SK-N-SH (cell line): ENCODE data around the gene NEK5.

Experiments used
- CTCF ChIP-seq: fragments of 200-600 bp; sonication (generic); IDR thresholded peaks from 2 replicates; pipeline ENCODE4 v1.6.1; 2017; ENCODE audit warnings: antibody characterized with exemption, mild to moderate bottlenecking, moderate library complexity
- EP300 ChIP-seq, 2 experiments: IDR thresholded peaks; 2 replicates each; pipeline versions ENCODE4 v1.4.0 to v1.6.1; 2012; ENCODE audit warnings: borderline replicate concordance in 1 of 2, low read depth in 1 of 2, low read length in 1 of 2
- FOXM1 ChIP-seq: IDR thresholded peaks from 2 replicates; pipeline ENCODE4 v1.4.0; 2012; ENCODE audit warnings: low read depth, mild to moderate bottlenecking
- GABPA ChIP-seq: IDR thresholded peaks from 2 replicates; pipeline ENCODE4 v1.4.0; 2012; ENCODE audit warnings: low read depth, mild to moderate bottlenecking
- POLR2AphosphoS5 ChIP-seq: IDR thresholded peaks from 2 replicates; pipeline ENCODE4 v1.6.1; 2012; ENCODE audit warnings: low read depth, low read length
- RAD21 ChIP-seq: IDR thresholded peaks from 2 replicates; pipeline ENCODE4 v1.6.1; 2012; ENCODE audit warnings: mild to moderate bottlenecking, low read length
- SIN3A ChIP-seq: IDR thresholded peaks from 2 replicates; pipeline ENCODE4 v1.6.1; 2012; ENCODE audit warnings: low read depth, mild to moderate bottlenecking, low read length, moderate library complexity, borderline replicate concordance
- TAF1 ChIP-seq: IDR thresholded peaks from 2 replicates; pipeline ENCODE4 v1.6.1; 2012; ENCODE audit warnings: low read depth, mild to moderate bottlenecking, low read length, moderate library complexity, borderline replicate concordance
- USF1 ChIP-seq: IDR thresholded peaks from 2 replicates; pipeline ENCODE4 v1.4.0; 2012; ENCODE audit warnings: low read depth, borderline replicate concordance
- USF2 ChIP-seq: fragments of 150-350 bp; IDR thresholded peaks from 2 replicates; pipeline ENCODE4 v1.6.1; 2017; ENCODE audit warnings: antibody characterized with exemption, low read length, low read depth, borderline replicate concordance
- YY1 ChIP-seq: IDR thresholded peaks from 2 replicates; pipeline ENCODE4 v1.4.0; 2012; ENCODE audit warnings: low read depth, mild to moderate bottlenecking

- TF ChIP-seq POLR2AphosphoS5 (no peak), GABPA (no peak), USF1 (no peak), FOXM1 (no peak), CTCF (no peak), EP300 (IDR thresholded peaks at IDR 0.05; ENCODE audit: borderline replicate concordance in 1 of 2, low read depth in 1 of 2, low read length in 1 of 2) (no peak), USF2 (no peak), SIN3A (no peak), TAF1 (no peak), RAD21 (no peak), YY1 (no peak)
These were observed 31.6 kb upstream of the NEK5 start for GRCh38 chr13:52160506-52160905.
